Suppressor macrophage (primary cell): ENCODE data around the gene SERPIND1.
"Not testable (repeated sequence)": the region's sequence is repeated elsewhere in the genome, so short reads cannot be mapped to it uniquely, and the experiment has no call there.

Experiments
- DNase-seq, 4 experiments: peaks; one replicate each; pipeline ENCODE4 v3.0.0-alpha.2; 2020 to 2022

SERPIND1 gene

GRCh38 chr22:20748082-20748481 is 25.8 kb upstream of the SERPIND1 start:
- DNase-seq = no peak

- DNase-seq = peak; percentile 44 to 73 (median 56)
These were observed 25.0 kb upstream of the SERPIND1 start for GRCh38 chr22:20748731-20749428.

- no peak for DNase-seq
These were observed 24.5 kb upstream of the SERPIND1 start for GRCh38 chr22:20749453-20749852.

- peak; percentile 79 to 87 (median 87) for DNase-seq
These were observed 23.3 kb upstream of the SERPIND1 start for GRCh38 chr22:20750461-20751184.

GRCh38 chr22:20751185-20751851 is 22.6 kb upstream of the SERPIND1 start:
- no peak for DNase-seq

- no peak for DNase-seq
These were observed 21.7 kb upstream of the SERPIND1 start for GRCh38 chr22:20752104-20752741.

- no peak for DNase-seq
These were observed 21.0 kb upstream of the SERPIND1 start for GRCh38 chr22:20752873-20753272.

- DNase-seq = no peak
These were observed 17.1 kb upstream of the SERPIND1 start for GRCh38 chr22:20756846-20757245.

- no peak for DNase-seq
These were observed 15.2 kb upstream of the SERPIND1 start for GRCh38 chr22:20758688-20759087.

DNA sequence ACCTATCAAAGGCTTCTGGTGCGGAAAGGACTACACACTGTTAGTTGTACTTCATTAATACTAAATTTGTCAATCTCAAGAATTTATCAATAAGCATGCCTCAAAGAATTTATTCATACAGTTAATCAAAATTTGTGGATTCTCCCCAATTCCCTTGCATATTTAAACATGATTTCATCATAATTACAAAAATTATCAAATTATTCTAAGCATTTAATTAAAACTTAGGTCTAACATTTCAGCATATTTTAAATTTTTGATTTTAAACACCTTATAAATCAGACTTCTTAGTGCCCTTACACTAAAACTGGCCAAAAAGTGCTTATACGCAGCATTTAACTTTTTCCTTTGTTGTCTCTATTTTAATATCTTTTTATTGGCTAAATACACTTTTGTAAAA is 13.8 kb upstream of the SERPIND1 start:
- no peak for DNase-seq

- no peak for DNase-seq
These were observed 12.4 kb upstream of the SERPIND1 start for GRCh38 chr22:20761536-20761935.

DNA sequence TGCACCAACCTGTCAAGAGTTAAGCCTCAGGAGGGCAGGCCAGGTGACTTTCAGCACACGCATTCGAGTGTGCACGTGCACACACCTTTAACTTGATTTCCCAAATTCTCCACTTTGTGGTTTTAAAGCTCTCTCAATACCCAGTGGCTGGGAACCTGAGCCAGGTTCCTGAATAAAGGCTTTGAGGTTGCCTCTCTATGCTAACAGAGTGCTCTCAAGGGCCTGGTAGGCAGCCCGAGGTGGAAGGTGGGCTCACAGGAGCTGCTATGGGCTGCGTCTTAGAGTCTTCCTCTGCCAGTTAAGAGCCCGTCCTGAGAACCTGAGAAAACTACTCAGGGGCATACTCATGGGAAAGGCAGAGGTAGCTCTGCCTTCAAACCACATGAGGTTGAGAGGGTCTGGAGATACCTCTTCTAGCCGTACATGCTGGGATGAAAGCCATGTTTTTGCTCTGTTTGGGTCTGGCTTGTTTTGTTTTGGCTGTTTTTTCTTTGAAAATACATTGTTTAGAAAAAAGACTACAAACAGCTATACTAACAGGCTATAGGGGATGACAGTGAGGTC is 11.6 kb upstream of the SERPIND1 start:
- DNase-seq = no peak

DNA sequence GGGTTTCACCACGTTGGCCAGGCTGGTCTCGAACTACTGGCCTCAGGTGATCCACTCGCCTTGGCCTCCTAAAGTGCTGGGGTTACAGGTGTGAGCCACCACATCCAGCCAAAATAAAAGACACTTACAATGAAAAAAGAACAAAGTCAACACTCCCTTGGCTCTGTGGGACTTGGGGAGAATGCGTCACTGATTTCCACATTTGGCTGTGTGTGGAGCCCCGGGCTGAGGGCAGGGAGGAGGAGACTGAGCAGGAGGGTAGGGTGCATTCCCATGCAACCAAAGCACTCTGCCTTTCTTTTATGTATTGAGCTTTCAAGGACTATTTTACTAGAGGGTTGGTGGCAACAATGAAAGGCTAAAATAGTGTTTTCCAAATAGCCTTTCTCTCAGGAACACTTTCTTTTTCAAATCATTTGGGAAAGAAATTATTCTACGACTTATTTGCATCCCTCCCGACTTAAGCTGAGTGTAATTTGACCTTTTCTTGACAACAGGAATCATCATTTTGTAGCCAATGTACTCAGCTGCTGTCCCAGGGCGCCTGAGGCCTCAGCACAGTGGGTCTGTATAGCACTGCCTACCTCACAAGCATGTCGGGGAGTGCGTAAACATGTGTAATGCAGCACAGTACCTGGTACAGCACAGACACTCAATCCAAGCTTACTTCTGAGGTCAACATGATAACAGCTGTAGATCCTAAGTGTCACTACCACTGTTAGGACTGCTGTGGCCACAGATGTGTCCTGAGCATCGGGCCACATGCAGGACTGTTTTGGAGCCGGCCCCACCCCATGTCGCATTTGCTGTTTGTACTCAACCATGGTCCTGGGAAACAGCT is 10.1 kb upstream of the SERPIND1 start:
- DNase-seq = no peak

DNA sequence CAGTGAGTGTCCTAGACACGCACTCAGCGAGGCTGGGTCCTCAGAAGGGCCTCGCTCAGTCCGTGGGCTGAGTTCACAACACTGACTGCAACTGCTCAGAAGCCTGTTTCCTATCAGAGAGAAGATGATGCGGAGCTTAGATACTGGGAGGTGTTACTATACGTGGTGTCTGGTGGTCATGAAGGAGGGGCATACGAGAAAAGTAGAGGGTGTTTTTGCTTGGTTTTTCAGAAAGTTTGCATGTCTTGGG is 9.5 kb upstream of the SERPIND1 start:
- DNase-seq = no peak

- DNase-seq = no peak
These were observed 9.2 kb upstream of the SERPIND1 start for GRCh38 chr22:20764729-20765128.

GRCh38 chr22:20765938-20766337 is 8.0 kb upstream of the SERPIND1 start:
- DNase-seq = no peak

GRCh38 chr22:20766530-20766929 is 7.4 kb upstream of the SERPIND1 start:
- DNase-seq = no peak

DNA sequence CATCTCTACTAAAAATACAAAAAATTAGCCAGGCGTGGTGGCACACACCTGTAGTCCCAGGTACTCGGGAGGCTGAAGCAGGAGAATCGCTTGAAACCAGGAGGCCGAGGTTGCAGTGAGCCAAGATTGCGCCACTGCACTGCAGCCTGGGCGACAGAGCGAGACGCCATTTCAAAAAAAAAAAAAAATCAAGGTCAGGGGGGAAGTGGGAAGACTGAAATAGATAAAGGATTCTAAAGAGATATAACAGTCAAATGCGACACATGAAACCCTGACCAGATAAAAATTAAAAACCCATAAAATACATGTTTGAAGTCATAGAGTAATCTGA is 4.5 kb upstream of the SERPIND1 start:
- DNase-seq = not testable (repeated sequence)

- DNase-seq = no peak
These were observed 1.8 kb upstream of the SERPIND1 start for GRCh38 chr22:20771918-20772625.

- DNase-seq = no peak
These were observed 969 bp downstream of the SERPIND1 start for GRCh38 chr22:20774882-20775281.

- no peak for DNase-seq
These were observed 1.5 kb downstream of the SERPIND1 start for GRCh38 chr22:20775342-20775895.
